ENCODE measurements around the gene NID1. TPM values are rescaled to one million over a fixed set of nuclear protein-coding genes. Genes with fewer than 3 reads are reported as not detected.
"Not testable (repeated sequence)": the region's sequence is repeated elsewhere in the genome, so short reads cannot be mapped to it uniquely, and the experiment has no call there.

Gene NID1
- polyA plus RNA-seq, 1 donor: 76.0 TPM

- not testable (repeated sequence) for H3K4me3 ChIP-seq (ENCODE audit: low read length); H3K27me3 ChIP-seq (ENCODE audit: control insufficient read depth, insufficient read depth, low read length); H3K36me3 ChIP-seq (ENCODE audit: control insufficient read depth, insufficient read depth, low read length); DNase-seq; H3K9me3 ChIP-seq (ENCODE audit: control insufficient read depth, low read depth, low read length); H3K27ac ChIP-seq (ENCODE audit: low read length); H3K4me1 ChIP-seq (ENCODE audit: control insufficient read depth, insufficient read depth, low read length)
Observed at GRCh38 chr1:235927551-235927950, 137.3 kb downstream of the NID1 start.

Other genes with a start within 250 kb of the NID1 start
- 6.3 TPM for gene LYST, start 198.2 kb downstream of the NID1 start, polyA plus RNA-seq
- 7.6 TPM for gene GPR137B, start 77.4 kb upstream of the NID1 start, polyA plus RNA-seq
- 10.8 TPM for gene ERO1B, start 216.9 kb upstream of the NID1 start, polyA plus RNA-seq

Data from large intestine (tissue), 3 donors.